Measurements from ENCODE around the gene SUFU.
A peak's percentile ranks its signal among the peaks of the same experiment; 100 is the strongest.
"Not testable (repeated sequence)": the region's sequence is repeated elsewhere in the genome, so short reads cannot be mapped to it uniquely, and the experiment has no call there.

SUFU gene

GRCh38 chr10:102484021-102484420 lies 19.8 kb upstream of the SUFU start:
- DNase-seq, result no peak

- no peak for DNase-seq
These were observed 18.5 kb upstream of the SUFU start for GRCh38 chr10:102485093-102485784.

GRCh38 chr10:102491136-102491535 lies 12.6 kb upstream of the SUFU start:
- DNase-seq, result no peak

GRCh38 chr10:102492344-102492939 lies 11.3 kb upstream of the SUFU start:
- no peak for DNase-seq

- DNase-seq, result no peak
These were observed 10.8 kb upstream of the SUFU start for GRCh38 chr10:102492983-102493382.

- no peak for DNase-seq
These were observed 10.0 kb upstream of the SUFU start for GRCh38 chr10:102493771-102494170.

GRCh38 chr10:102497545-102497944 lies 6.2 kb upstream of the SUFU start:
- no peak for DNase-seq

- DNase-seq, result no peak
These were observed 4.4 kb upstream of the SUFU start for GRCh38 chr10:102499356-102499755.

GRCh38 chr10:102500686-102501085 lies 3.1 kb upstream of the SUFU start:
- not testable (repeated sequence) for DNase-seq

- no peak for DNase-seq
These were observed 2.4 kb upstream of the SUFU start for GRCh38 chr10:102501201-102502028.

- DNase-seq, result peak; percentile 65
These were observed 1.8 kb upstream of the SUFU start for GRCh38 chr10:102502029-102502336.

- peak; percentile 93 for DNase-seq
These were observed 1.2 kb upstream of the SUFU start, which contains the start of gene ACTR1A for GRCh38 chr10:102502337-102503151. ACTR1A (minus strand) TSS chr10:102502712; CDS start chr10:102502647, 65 bp downstream.

- no peak for DNase-seq
These were observed 605 bp downstream of the SUFU start for GRCh38 chr10:102504179-102504975.

GRCh38 chr10:102504976-102505300 lies 1.2 kb downstream of the SUFU start:
- no peak for DNase-seq

- peak; percentile 52 for DNase-seq
These were observed 1.8 kb downstream of the SUFU start for GRCh38 chr10:102505462-102506115.

- no peak for DNase-seq
These were observed 3.7 kb downstream of the SUFU start for GRCh38 chr10:102507521-102507920.

GRCh38 chr10:102508506-102508905 lies 4.7 kb downstream of the SUFU start:
- no peak for DNase-seq

- DNase-seq, result no peak
These were observed 5.6 kb downstream of the SUFU start for GRCh38 chr10:102509387-102509786.

GRCh38 chr10:102511583-102512274 lies 8.0 kb downstream of the SUFU start:
- no peak for DNase-seq

GRCh38 chr10:102514487-102515311 lies 10.9 kb downstream of the SUFU start:
- DNase-seq, result no peak
